ENCODE results near the gene BLOC1S3.
A peak's percentile ranks its signal among the peaks of the same experiment; 100 is the strongest.

Gene BLOC1S3

GRCh38 chr19:45184115-45184514 lies 5.5 kb downstream of the BLOC1S3 start:
- no peak overlapping the region for H3K4me3 ChIP-seq (ENCODE audit: control insufficient read depth, low read depth, low read length)
- DNase-seq (ENCODE audit: low read depth), result no peak
- no peak for TF ChIP-seq CTCF (conservative IDR thresholded peaks at IDR 0.05; ENCODE audit: control insufficient read depth, insufficient read depth, low read depth, low read length)

GRCh38 chr19:45186509-45187334 lies 8.1 kb downstream of the BLOC1S3 start:
- H3K4me3 ChIP-seq (ENCODE audit: control insufficient read depth, low read depth, low read length), result no peak overlapping the region
- no peak for TF ChIP-seq CTCF (conservative IDR thresholded peaks at IDR 0.05; ENCODE audit: control insufficient read depth, insufficient read depth, low read depth, low read length)
- peak; percentile 19 for DNase-seq (ENCODE audit: low read depth)

GRCh38 chr19:45187421-45188100 lies 9.0 kb downstream of the BLOC1S3 start:
- H3K4me3 ChIP-seq (ENCODE audit: control insufficient read depth, low read depth, low read length), result no peak overlapping the region
- DNase-seq (ENCODE audit: low read depth), result no peak
- TF ChIP-seq CTCF (conservative IDR thresholded peaks at IDR 0.05; ENCODE audit: control insufficient read depth, insufficient read depth, low read depth, low read length), result peak; percentile 50

GRCh38 chr19:45189971-45190370 lies 11.4 kb downstream of the BLOC1S3 start:
- no peak for DNase-seq (ENCODE audit: low read depth)
- TF ChIP-seq CTCF (conservative IDR thresholded peaks at IDR 0.05; ENCODE audit: control insufficient read depth, insufficient read depth, low read depth, low read length), result no peak
- H3K4me3 ChIP-seq (ENCODE audit: control insufficient read depth, low read depth, low read length), result no peak overlapping the region

GRCh38 chr19:45191375-45191774 lies 12.8 kb downstream of the BLOC1S3 start:
- no peak for TF ChIP-seq CTCF (conservative IDR thresholded peaks at IDR 0.05; ENCODE audit: control insufficient read depth, insufficient read depth, low read depth, low read length)
- no peak overlapping the region for H3K4me3 ChIP-seq (ENCODE audit: control insufficient read depth, low read depth, low read length)
- no peak for DNase-seq (ENCODE audit: low read depth)

GRCh38 chr19:45195764-45196163 lies 17.2 kb downstream of the BLOC1S3 start:
- DNase-seq (ENCODE audit: low read depth), result peak; percentile 93
- no peak for TF ChIP-seq CTCF (conservative IDR thresholded peaks at IDR 0.05; ENCODE audit: control insufficient read depth, insufficient read depth, low read depth, low read length)
- H3K4me3 ChIP-seq (ENCODE audit: control insufficient read depth, low read depth, low read length), result no peak overlapping the region
